OCI-LY1 (cell line): ENCODE data around the gene PID1.

Source experiments
- H2AFZ ChIP-seq: fragments of 200-600 bp; sonication (generic), shearing (Covaris generic); 2 replicates; pipeline ENCODE4 v1.6.0; 2014; ENCODE audit warnings: antibody characterized with exemption, mild to moderate bottlenecking, low read length
- H3F3A ChIP-seq: fragments of 200-600 bp; sonication (generic), shearing (Covaris generic); 2 replicates; pipeline ENCODE4 v1.6.0; 2014; ENCODE audit warnings: mild to moderate bottlenecking, antibody characterized with exemption, low read length, moderate library complexity; ENCODE audit not compliant: insufficient read depth
- H3K27ac ChIP-seq: fragments of 200-600 bp; sonication (generic); 2 replicates; pipeline ENCODE4 v1.5.1; 2014; ENCODE audit warnings: low read length, mixed run types, mild to moderate bottlenecking, low read depth; ENCODE audit not compliant: poor library complexity, severe bottlenecking
- H3K27me3 ChIP-seq: fragments of 200-600 bp; sonication (generic); 2 replicates; pipeline ENCODE4 v1.6.0; 2014; ENCODE audit warnings: antibody characterized with exemption, mild to moderate bottlenecking, low read length, moderate library complexity; ENCODE audit not compliant: insufficient read depth
- H3K36me3 ChIP-seq: fragments of 200-600 bp; sonication (generic); 2 replicates; pipeline ENCODE4 v1.6.1; 2014; ENCODE audit warnings: mild to moderate bottlenecking, antibody characterized with exemption, low read length, moderate library complexity, mixed read lengths; ENCODE audit not compliant: insufficient read depth
- H3K4me1 ChIP-seq: fragments of 200-600 bp; sonication (generic); 2 replicates; pipeline ENCODE4 v1.5.1; 2014; ENCODE audit warnings: mild to moderate bottlenecking, low read length, moderate library complexity; ENCODE audit not compliant: insufficient read depth, severe bottlenecking
- H3K4me2 ChIP-seq: fragments of 200-600 bp; sonication (generic), shearing (Covaris generic); 2 replicates; pipeline ENCODE4 v1.6.1; 2014; ENCODE audit warnings: low read length
- H3K4me3 ChIP-seq: fragments of 200-600 bp; sonication (generic); 2 replicates; pipeline ENCODE4 v1.5.1; 2014; ENCODE audit warnings: low read length, low read depth, mild to moderate bottlenecking, mixed read lengths; ENCODE audit not compliant: poor library complexity, severe bottlenecking
- H3K79me2 ChIP-seq: fragments of 200-600 bp; shearing (Covaris generic); 2 replicates; pipeline ENCODE4 v1.6.1; 2016; ENCODE audit warnings: mixed run types, low read length, mixed read lengths; ENCODE audit not compliant: insufficient read depth
- H3K9ac ChIP-seq: fragments of 200-600 bp; sonication (generic), shearing (Covaris generic); 2 replicates; pipeline ENCODE4 v1.6.1; 2014; ENCODE audit warnings: mild to moderate bottlenecking, low read length, mixed read lengths
- H3K9me2 ChIP-seq: fragments of 200-600 bp; sonication (generic), shearing (Covaris generic); 2 replicates; pipeline ENCODE4 v1.6.1; 2014; ENCODE audit warnings: low read depth, mild to moderate bottlenecking, low read length, mixed read lengths
- H3K9me3 ChIP-seq: fragments of 200-600 bp; shearing (Covaris generic); 2 replicates; pipeline ENCODE4 v1.6.1; 2014; ENCODE audit warnings: low read length, mixed read lengths
- H4K20me1 ChIP-seq: fragments of 200-600 bp; sonication (generic), shearing (Covaris generic); 2 replicates; pipeline ENCODE4 v1.6.0; 2016; ENCODE audit warnings: mild to moderate bottlenecking, low read length; ENCODE audit not compliant: insufficient read depth
- EZH2 ChIP-seq: fragments of 200-600 bp; sonication (generic), shearing (Covaris generic); IDR thresholded peaks from 2 replicates; pipeline ENCODE4 v1.8.0; 2017; ENCODE audit warnings: borderline replicate concordance, mixed run types, mild to moderate bottlenecking, antibody characterized with exemption, low read length, moderate library complexity, mixed read lengths
- TF ChIP-seq, protein P1 (sequence below): fragments of 200-600 bp; sonication (generic), shearing (Covaris generic); IDR thresholded peaks from 2 replicates; pipeline ENCODE4 v1.5.1; 2017; ENCODE audit warnings: mild to moderate bottlenecking, antibody characterized with exemption, low read length, moderate library complexity, mixed read lengths

PID1 gene

GRCh38 chr2:229243890-229244560, 27.1 kb downstream of the PID1 start:
- no peaks in the 10 kb centered on the region for H3K27me3 ChIP-seq
- H3F3A ChIP-seq = no peaks in the 10 kb centered on the region
- H4K20me1 ChIP-seq = no peaks in the 10 kb centered on the region
- no peaks in the 10 kb centered on the region for H3K79me2 ChIP-seq
- no peaks in the 10 kb centered on the region for H3K9me2 ChIP-seq
- no peak overlapping the region for H3K4me2 ChIP-seq
- H3K9ac ChIP-seq = no peak overlapping the region
- TF ChIP-seq, protein P1, sequence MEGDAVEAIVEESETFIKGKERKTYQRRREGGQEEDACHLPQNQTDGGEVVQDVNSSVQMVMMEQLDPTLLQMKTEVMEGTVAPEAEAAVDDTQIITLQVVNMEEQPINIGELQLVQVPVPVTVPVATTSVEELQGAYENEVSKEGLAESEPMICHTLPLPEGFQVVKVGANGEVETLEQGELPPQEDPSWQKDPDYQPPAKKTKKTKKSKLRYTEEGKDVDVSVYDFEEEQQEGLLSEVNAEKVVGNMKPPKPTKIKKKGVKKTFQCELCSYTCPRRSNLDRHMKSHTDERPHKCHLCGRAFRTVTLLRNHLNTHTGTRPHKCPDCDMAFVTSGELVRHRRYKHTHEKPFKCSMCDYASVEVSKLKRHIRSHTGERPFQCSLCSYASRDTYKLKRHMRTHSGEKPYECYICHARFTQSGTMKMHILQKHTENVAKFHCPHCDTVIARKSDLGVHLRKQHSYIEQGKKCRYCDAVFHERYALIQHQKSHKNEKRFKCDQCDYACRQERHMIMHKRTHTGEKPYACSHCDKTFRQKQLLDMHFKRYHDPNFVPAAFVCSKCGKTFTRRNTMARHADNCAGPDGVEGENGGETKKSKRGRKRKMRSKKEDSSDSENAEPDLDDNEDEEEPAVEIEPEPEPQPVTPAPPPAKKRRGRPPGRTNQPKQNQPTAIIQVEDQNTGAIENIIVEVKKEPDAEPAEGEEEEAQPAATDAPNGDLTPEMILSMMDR = no peak
- TF ChIP-seq EZH2 = no peak
- H3K9me3 ChIP-seq = no peaks in the 10 kb centered on the region
- no peak overlapping the region for H3K4me3 ChIP-seq
- no peaks in the 10 kb centered on the region for H3K4me1 ChIP-seq
- no peaks in the 10 kb centered on the region for H3K36me3 ChIP-seq
- H2AFZ ChIP-seq = no peak overlapping the region
- no peak overlapping the region for H3K27ac ChIP-seq

DNA sequence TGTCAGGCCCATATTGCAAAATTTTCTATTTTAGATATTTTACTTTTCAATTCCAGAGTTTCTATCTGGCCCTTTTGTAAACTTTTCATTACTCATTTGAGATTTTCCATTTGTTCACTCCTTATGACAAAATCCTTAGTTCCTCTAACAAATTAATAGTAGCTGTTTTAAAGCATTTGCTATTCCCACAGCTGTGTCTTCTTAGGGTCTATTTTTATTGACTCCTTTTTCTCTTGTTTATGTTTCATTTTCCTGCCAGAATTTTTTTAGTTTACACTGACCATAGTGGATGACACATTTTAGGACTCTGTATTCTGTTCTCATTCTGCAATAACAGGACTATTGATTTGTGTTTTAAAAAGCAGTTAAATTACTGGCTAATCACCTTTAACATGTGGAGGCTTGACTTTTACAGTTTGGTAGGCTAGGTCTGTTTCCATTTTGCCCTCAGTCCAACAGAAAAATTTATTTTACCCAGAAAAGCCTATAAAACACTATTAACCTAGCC, 30.0 kb downstream of the PID1 start:
- Histone ChIP-seq H3K9me3 (no peaks in the 10 kb centered on the region), H3K4me1 (no peaks in the 10 kb centered on the region), H3K27ac (no peak overlapping the region), H3K4me2 (no peak overlapping the region), H3K27me3 (no peaks in the 10 kb centered on the region), H3K9me2 (no peaks in the 10 kb centered on the region), H3K9ac (no peak overlapping the region), H2AFZ (no peak overlapping the region), H3F3A (no peaks in the 10 kb centered on the region), H3K36me3 (no peaks in the 10 kb centered on the region), H3K4me3 (no peak overlapping the region), H4K20me1 (no peaks in the 10 kb centered on the region), H3K79me2 (no peaks in the 10 kb centered on the region)
- TF ChIP-seq, protein P1 = no peak
- no peak for TF ChIP-seq EZH2

- Histone ChIP-seq H3K27me3 (no peaks in the 10 kb centered on the region), H2AFZ (no peak overlapping the region), H4K20me1 (no peaks in the 10 kb centered on the region), H3K9me3 (no peaks in the 10 kb centered on the region), H3K9me2 (no peaks in the 10 kb centered on the region), H3K79me2 (no peaks in the 10 kb centered on the region), H3K4me3 (no peak overlapping the region), H3K27ac (no peak overlapping the region), H3K4me1 (no peaks in the 10 kb centered on the region), H3K9ac (no peak overlapping the region), H3F3A (no peaks in the 10 kb centered on the region), H3K36me3 (no peaks in the 10 kb centered on the region), H3K4me2 (no peak overlapping the region)
- TF ChIP-seq EZH2 = no peak
- TF ChIP-seq, protein P1 = no peak
Measured at GRCh38 chr2:229239021-229239420, 32.1 kb downstream of the PID1 start.
